AG09319 (cell line): ENCODE data around the gene USP47.
"Not testable (repeated sequence)": the region's sequence is repeated elsewhere in the genome, so short reads cannot be mapped to it uniquely, and the experiment has no call there.

ENCODE experiments used
- DNase-seq: peaks from one replicate; pipeline ENCODE4 v3.0.0-alpha.2; 2010; ENCODE audit warnings: low read depth; ENCODE audit errors: extremely low read depth
- TF ChIP-seq, protein P1 (sequence below): IDR thresholded peaks from 2 replicates; pipeline ENCODE4 v1.5.1; 2011; ENCODE audit warnings: low read depth, mild to moderate bottlenecking, inconsistent platforms, low read length, moderate library complexity

USP47 gene

DNA sequence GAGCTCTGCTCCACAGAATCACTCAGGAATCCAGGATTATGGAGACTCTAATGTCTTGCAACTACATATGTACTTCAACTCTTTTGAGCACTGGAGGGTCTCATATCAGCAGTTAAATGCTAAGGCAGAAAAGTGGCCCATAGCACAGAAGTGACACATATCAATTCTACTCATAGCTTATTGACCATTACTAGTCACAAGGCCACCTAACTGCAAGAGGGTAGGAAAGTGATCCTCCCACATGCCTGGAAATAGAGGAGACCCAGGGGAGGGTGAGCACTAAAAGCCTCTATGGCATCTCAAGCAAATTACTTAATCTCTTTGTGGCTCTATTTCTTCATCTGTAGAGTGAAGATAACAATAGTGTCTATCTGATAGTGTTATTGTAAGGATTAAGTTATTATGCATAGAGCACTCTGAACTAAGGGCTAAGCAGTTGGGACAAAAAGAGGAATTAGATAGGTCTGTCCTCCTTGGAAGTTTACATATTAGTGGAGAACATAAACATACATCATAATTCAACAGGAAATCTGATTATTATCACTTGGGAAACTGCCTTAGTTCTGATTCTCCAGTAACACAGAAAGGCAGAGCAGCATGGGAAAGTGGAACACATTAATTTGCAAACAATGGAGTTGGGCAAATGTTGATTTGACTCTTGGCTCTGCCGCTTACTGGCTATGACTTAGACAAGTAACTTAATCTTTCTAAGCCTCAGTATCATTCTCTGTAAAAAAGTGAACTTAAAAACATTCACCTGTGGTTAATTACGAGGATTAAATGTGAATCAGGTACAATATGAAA, 25.1 kb upstream of the USP47 start:
- TF ChIP-seq, protein P1, sequence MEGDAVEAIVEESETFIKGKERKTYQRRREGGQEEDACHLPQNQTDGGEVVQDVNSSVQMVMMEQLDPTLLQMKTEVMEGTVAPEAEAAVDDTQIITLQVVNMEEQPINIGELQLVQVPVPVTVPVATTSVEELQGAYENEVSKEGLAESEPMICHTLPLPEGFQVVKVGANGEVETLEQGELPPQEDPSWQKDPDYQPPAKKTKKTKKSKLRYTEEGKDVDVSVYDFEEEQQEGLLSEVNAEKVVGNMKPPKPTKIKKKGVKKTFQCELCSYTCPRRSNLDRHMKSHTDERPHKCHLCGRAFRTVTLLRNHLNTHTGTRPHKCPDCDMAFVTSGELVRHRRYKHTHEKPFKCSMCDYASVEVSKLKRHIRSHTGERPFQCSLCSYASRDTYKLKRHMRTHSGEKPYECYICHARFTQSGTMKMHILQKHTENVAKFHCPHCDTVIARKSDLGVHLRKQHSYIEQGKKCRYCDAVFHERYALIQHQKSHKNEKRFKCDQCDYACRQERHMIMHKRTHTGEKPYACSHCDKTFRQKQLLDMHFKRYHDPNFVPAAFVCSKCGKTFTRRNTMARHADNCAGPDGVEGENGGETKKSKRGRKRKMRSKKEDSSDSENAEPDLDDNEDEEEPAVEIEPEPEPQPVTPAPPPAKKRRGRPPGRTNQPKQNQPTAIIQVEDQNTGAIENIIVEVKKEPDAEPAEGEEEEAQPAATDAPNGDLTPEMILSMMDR, result no peak

DNA sequence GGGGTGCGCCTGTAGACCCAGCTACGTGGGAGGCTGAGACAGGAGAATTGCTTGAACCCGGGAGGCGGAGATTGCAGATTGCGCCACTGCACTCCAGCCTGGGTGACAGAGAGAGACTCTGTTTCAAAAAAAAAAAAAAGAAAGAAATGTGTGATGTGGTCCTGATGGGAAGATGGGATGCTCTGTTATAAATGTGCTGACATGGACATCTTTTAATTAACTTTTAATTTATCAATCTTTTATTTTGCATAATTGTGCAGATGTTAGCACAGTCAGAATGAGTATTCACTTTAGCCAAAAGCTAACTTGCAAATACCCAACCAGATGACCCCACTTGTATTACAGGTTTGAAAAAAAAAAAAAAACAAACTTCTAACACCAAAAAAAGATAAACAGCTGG, 23.8 kb upstream of the USP47 start:
- TF ChIP-seq, protein P1, result no peak
- DNase-seq, result no peak

More for the DNA sequence above, 25.1 kb upstream of the USP47 start:
- peak; percentile 71 for DNase-seq

DNA sequence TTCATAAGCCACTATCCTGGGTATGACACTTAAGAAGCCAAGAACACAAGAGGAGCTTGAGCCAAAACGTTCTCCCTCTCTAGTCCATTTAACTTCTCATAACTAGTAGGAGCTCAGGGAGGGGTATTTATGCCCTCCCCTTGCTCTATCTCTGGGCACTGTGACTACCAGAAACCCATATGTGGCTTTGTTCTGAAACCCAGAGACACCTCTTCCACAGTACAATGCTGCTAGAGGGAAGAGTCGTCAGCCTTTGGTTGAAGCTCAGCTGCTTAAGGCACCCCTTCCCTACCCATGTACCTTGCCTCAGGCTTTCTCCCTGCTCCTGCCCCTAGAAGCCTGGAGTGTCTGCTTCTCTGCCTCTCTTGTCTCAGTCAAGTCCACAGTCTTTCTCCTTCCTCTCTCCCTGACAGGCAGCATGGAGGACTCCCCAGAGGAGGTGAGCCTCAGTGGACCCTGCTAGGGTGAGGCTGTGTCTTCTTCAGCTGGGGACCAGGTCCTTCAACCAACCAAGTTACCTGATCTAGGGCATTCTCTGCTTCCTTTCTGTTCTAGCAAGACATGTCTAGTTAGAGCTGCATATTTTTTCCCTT, 23.1 kb upstream of the USP47 start:
- DNase-seq, result no peak
- TF ChIP-seq, protein P1, result no peak

DNA sequence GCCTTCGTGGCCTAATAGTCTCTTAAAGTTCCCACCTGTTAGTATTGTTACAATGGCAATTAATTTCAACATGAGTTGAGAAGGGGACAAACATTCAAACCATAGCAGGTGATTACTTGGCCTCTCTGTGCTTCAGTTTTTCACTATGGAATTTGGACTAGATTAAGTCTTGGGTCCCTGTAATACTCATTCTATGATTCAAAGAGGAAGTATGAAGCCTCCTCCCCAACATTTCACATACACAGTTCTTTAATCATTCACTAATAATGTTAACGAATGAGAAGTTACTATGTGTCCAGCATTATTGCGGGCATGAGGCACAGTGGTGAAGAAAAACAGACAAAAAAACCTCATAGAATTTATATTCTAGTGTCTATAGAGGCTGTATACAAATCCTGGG, 19.9 kb upstream of the USP47 start:
- DNase-seq, result no peak
- TF ChIP-seq, protein P1, result no peak

DNA sequence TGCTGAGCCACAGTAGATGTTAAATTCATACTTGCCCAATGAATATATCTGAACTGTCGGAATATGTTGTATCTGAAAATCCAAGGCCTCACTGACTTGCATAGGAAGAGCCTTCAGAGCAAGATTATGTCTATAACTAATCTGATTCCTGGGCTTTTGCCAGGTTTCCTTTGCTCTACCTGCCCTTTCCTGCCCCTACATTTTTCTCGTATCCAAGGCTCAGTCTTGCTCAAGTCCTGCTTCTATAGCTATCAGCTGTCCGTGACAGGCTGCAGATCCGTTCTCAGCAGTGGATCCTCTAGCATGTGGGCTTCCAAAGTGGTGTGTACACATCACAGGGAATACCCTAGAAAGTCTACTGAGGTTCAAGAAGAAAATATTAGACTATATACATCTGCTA, 18.8 kb upstream of the USP47 start:
- DNase-seq, result no peak
- TF ChIP-seq, protein P1, result no peak

DNA sequence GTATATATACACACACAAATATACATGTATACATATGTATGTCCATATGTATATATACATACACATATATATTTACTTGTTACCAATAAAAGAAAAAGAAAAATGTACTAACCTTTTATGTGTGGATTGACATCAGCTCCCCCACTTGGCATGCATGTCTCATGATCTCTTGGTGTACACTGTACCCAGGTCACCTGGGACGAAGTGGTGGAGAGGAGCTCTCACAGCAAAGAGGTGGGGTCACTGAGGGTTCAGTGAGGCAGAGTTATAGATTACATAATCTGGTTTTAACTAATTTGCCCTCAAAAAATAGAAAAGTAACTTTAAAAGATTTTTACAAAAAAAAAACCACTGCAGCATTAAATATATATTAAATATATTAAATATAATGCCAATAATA, 15.5 kb upstream of the USP47 start:
- TF ChIP-seq, protein P1, result no peak
- no peak for DNase-seq

DNA sequence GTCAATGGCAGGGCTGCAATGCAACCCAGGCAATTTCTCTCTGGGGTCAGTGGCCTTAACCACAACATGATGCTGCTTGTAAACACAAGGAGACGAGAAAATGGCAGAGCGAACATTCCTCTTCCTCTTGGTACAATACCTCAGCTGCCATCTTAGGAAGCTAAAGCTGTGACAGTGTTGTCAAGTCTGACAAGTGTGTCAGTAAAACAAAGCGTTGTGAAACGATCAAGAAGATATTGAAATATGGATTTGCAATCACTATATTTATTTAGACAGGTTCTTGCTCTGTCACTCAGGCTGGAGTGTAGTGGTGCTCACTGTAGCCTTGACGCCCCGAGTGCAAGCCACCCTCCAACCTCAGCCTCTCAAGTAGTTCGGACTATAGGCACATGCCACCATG, 14.5 kb upstream of the USP47 start:
- TF ChIP-seq, protein P1, result no peak

DNA sequence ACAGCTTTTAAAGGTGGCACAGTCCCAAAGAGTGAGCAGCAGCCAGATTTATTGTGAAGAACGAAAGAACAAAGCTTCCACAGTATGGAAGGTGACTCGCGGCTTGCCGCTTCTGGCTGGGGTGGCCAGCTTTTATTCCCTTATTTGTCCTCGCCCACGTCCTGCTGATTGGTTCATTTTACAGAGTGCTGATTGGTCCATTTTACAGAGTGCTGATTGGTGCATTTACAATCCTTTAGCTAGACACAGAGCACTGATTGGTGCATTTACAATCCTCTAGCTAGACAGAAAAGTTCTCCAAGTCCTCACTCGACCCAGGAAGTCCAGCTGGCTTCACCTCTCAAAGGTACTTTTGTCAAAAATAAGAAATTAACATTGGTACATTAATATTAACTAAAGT, 10.4 kb upstream of the USP47 start:
- not testable (repeated sequence) for DNase-seq

More for the DNA sequence above, 14.5 kb upstream of the USP47 start:
- no peak for DNase-seq
